Neural cell (in vitro differentiated cells): ENCODE data around the gene PHF21B.

Source experiments
- EP300 ChIP-seq: fragments of 450-650 bp; conservative IDR thresholded peaks from 2 replicates; pipeline ENCODE4 v1.6.1; 2014; ENCODE audit warnings: antibody characterized with exemption, mild to moderate bottlenecking, moderate library complexity; ENCODE audit not compliant: poor library complexity, severe bottlenecking
- EZH2 ChIP-seq: fragments of 200-600, 300-800 bp; shearing (Covaris generic), sonication (generic); IDR thresholded peaks from 2 replicates; pipeline ENCODE4 v1.6.1; 2014; ENCODE audit warnings: antibody characterized with exemption, low read length, borderline replicate concordance, mild to moderate bottlenecking; ENCODE audit not compliant: insufficient read depth, poor library complexity, severe bottlenecking
- MXI1 ChIP-seq: fragments of 450-650 bp; conservative IDR thresholded peaks from 2 replicates; pipeline ENCODE4 v1.6.1; 2014; ENCODE audit warnings: antibody characterized with exemption, mild to moderate bottlenecking; ENCODE audit not compliant: poor library complexity, severe bottlenecking
- POLR2AphosphoS5 ChIP-seq: IDR thresholded peaks from 2 replicates; pipeline ENCODE4 v1.6.1; 2012
- REST ChIP-seq: IDR thresholded peaks from 2 replicates; pipeline ENCODE4 v1.6.1; 2012; ENCODE audit warnings: borderline replicate concordance
- TAF1 ChIP-seq: IDR thresholded peaks from 2 replicates; pipeline ENCODE4 v1.6.1; 2012; ENCODE audit warnings: low read depth
- TF ChIP-seq, protein P1 (sequence below): fragments of 450-650 bp; IDR thresholded peaks from 2 replicates; pipeline ENCODE4 v1.5.1; 2014; ENCODE audit warnings: antibody characterized with exemption, mild to moderate bottlenecking, moderate library complexity; ENCODE audit not compliant: poor library complexity, severe bottlenecking

- TF ChIP-seq, protein P1, sequence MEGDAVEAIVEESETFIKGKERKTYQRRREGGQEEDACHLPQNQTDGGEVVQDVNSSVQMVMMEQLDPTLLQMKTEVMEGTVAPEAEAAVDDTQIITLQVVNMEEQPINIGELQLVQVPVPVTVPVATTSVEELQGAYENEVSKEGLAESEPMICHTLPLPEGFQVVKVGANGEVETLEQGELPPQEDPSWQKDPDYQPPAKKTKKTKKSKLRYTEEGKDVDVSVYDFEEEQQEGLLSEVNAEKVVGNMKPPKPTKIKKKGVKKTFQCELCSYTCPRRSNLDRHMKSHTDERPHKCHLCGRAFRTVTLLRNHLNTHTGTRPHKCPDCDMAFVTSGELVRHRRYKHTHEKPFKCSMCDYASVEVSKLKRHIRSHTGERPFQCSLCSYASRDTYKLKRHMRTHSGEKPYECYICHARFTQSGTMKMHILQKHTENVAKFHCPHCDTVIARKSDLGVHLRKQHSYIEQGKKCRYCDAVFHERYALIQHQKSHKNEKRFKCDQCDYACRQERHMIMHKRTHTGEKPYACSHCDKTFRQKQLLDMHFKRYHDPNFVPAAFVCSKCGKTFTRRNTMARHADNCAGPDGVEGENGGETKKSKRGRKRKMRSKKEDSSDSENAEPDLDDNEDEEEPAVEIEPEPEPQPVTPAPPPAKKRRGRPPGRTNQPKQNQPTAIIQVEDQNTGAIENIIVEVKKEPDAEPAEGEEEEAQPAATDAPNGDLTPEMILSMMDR, result no peak
- TF ChIP-seq EZH2 (no peak), POLR2AphosphoS5 (no peak), MXI1 (no peak), EP300 (no peak), TAF1 (no peak), REST (no peak)
Measured at GRCh38 chr22:44914026-44914721, 95.6 kb downstream of the PHF21B start.
